Measurements from ENCODE around the gene SFXN5. TPM values are rescaled to one million over a fixed set of nuclear protein-coding genes. Genes with fewer than 3 reads are reported as not detected.

The SFXN5 gene
- total RNA-seq, 1 donor from 2014 or later = 15.4 TPM

DNA sequence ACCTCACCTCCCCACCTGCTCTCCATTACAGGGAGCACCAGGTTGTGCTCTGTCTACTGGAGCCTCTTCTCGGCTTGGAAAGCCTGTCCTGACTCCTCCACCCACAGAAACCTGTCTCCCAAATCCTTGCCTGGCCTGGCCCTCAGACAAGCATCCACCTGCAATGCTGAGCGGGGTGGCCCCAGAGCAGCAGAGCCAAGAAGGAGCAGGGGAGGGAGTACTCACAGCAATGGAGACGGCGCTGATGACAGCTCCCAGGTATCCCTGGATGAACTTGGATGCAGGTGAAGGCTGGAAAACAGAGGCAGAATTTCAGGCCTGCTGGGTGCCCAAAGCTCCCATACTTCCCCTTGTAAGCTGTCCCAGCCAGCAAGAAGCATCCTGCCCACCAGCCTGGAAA, 72.8 kb downstream of the SFXN5 start:
- no peak for DNase-seq
- Histone ChIP-seq H3K36me3 (no peaks in the 10 kb centered on the region), H3K27me3 (ENCODE audit: low read depth) (no peaks in the 10 kb centered on the region), H3K4me3 (no peak overlapping the region), H3K9me3 (no peaks in the 10 kb centered on the region), H3K27ac (no peak overlapping the region), H3K4me1 (no peaks in the 10 kb centered on the region)
- intact Hi-C loops (cut with DNase I) = no loop called here
- TF ChIP-seq, protein P1, sequence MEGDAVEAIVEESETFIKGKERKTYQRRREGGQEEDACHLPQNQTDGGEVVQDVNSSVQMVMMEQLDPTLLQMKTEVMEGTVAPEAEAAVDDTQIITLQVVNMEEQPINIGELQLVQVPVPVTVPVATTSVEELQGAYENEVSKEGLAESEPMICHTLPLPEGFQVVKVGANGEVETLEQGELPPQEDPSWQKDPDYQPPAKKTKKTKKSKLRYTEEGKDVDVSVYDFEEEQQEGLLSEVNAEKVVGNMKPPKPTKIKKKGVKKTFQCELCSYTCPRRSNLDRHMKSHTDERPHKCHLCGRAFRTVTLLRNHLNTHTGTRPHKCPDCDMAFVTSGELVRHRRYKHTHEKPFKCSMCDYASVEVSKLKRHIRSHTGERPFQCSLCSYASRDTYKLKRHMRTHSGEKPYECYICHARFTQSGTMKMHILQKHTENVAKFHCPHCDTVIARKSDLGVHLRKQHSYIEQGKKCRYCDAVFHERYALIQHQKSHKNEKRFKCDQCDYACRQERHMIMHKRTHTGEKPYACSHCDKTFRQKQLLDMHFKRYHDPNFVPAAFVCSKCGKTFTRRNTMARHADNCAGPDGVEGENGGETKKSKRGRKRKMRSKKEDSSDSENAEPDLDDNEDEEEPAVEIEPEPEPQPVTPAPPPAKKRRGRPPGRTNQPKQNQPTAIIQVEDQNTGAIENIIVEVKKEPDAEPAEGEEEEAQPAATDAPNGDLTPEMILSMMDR (IDR thresholded peaks at IDR 0.05) = no peak
- no peak for ATAC-seq

DNA sequence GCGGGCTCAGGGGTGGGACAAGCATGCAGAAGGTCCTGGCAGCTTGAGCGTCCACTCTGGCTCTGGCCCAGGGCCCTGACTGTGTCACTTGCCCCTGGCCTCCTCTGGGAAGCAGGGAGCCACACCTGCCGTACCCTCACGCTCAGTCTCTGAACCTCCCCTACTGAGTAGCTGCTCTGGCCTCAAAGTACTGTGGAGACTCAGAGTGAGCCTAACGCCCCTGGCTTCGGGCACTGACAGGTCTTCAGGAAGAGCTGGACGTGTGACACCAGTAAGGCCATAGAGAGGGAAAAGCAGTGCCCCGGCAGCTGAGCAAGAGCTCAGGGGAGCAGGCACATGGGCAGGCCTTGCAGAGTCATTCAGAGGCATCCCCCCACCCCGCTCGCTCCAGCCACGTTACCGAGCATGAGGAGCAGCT, 73.3 kb downstream of the SFXN5 start:
- no peak overlapping the region for H3K4me3 ChIP-seq
- H3K9me3 ChIP-seq = no peaks in the 10 kb centered on the region
- TF ChIP-seq, protein P1 (IDR thresholded peaks at IDR 0.05) = no peak
- H3K36me3 ChIP-seq = no peaks in the 10 kb centered on the region
- intact Hi-C loops (cut with DNase I) = no loop called here
- H3K27ac ChIP-seq = no peak overlapping the region
- ATAC-seq = no peak
- H3K4me1 ChIP-seq = no peaks in the 10 kb centered on the region
- DNase-seq = no peak
- H3K27me3 ChIP-seq (ENCODE audit: low read depth) = no peaks in the 10 kb centered on the region

DNA sequence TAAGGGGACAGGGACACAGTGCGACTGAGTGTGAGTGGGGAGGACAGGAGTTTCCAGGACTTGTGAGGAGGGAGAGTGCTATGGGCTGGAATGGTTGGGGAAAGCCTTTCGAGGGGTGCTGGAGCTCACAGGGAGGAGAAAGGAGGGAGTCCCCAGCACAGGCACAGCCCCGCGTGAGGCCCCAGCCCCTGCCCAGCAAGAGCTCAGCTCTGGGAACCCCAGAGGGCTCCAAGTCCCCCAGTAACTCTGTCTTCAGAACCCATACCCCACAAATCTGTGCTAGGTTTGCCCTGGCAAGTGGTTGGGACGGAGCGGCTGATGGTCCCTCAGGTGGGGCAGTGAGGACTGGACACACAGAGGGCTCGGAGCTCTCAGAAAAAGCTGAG, 75.4 kb downstream of the SFXN5 start:
- DNase-seq (no peak), ATAC-seq (no peak)
- H3K9me3 ChIP-seq = no peaks in the 10 kb centered on the region
- intact Hi-C loops (cut with DNase I) = no loop called here
- H3K36me3 ChIP-seq = no peaks in the 10 kb centered on the region
- TF ChIP-seq, protein P1 (IDR thresholded peaks at IDR 0.05) = no peak
- no peak overlapping the region for H3K4me3 ChIP-seq
- no peaks in the 10 kb centered on the region for H3K27me3 ChIP-seq (ENCODE audit: low read depth)
- H3K4me1 ChIP-seq = no peaks in the 10 kb centered on the region
- H3K27ac ChIP-seq = no peak overlapping the region

DNA sequence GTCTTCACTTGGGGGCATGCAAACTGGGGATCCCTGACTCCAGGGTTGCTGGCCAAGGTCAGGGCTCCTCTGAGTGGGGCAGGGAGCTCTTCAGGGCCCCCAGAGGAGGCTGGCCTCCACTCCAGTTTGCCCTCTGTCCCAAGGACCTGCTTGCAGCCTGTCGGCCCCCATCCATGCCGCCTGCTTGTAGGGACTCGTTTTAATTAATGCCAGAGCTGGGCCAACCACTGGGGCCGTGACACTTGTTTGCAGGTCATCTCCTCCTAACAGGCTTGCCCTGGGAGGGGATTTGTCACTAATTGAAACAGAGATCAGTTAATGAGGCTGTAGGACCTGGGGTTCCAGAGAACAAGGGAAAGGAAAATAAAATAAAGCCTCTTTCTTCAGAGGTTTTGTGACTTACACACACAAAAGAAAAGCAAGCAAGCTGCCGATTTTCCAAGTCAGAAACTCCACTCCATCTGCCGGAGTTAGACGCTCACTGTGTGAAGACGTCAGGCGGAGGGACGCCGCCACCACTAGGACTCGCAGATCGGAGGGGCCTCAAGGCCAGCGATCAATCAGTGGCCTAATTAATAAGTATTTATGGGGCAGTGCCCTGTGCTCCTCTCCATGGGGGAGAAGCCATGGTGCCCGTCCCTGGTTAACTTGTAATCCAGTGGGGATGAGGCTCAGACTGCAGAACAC, 75.9 kb downstream of the SFXN5 start:
- DNase-seq = no peak
- Histone ChIP-seq H3K36me3 (no peaks in the 10 kb centered on the region), H3K9me3 (no peaks in the 10 kb centered on the region), H3K4me1 (no peaks in the 10 kb centered on the region), H3K27me3 (ENCODE audit: low read depth) (no peaks in the 10 kb centered on the region), H3K4me3 (no peak overlapping the region), H3K27ac (no peak overlapping the region)
- TF ChIP-seq, protein P1 (IDR thresholded peaks at IDR 0.05) = no peak
- ATAC-seq = no peak
- intact Hi-C loops (cut with DNase I) = no loop called here

DNA sequence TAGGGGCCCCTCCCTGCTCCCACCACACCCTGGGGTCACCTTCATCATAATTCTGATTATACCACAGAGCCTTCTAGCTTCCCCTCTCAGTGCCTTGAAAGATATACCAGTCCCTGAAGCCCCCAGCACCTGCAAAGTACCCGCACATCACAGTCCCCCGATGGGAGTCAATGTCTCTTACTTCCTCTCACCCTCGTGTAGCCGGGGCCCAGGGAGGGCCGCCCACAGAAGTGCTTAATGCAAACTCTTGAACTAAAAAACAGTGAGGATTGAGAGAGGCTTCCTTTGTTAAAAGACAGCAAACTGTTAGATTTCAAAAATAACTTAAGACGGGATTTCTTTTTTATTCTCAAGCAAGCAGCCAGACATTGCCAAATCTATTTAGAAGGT, 76.5 kb downstream of the SFXN5 start:
- no peak for ATAC-seq
- intact Hi-C loops (cut with DNase I) = no loop called here
- no peak overlapping the region for H3K27ac ChIP-seq
- H3K9me3 ChIP-seq = no peaks in the 10 kb centered on the region
- no peak overlapping the region for H3K4me3 ChIP-seq
- no peaks in the 10 kb centered on the region for H3K36me3 ChIP-seq
- DNase-seq = no peak
- H3K4me1 ChIP-seq = no peaks in the 10 kb centered on the region
- TF ChIP-seq, protein P1 (IDR thresholded peaks at IDR 0.05) = no peak
- no peaks in the 10 kb centered on the region for H3K27me3 ChIP-seq (ENCODE audit: low read depth)

Measured in lower lobe of right lung (tissue), 2 donors.